Tibial artery (tissue), 4 donors: ENCODE measurements around the gene ACER3.

Source experiments
- DNase-seq, 2 donors: peaks; one replicate each; pipeline ENCODE4 v3.0.0-alpha.2; 2019
- H3K27ac ChIP-seq, 2 donors: fragments of 200-600 bp; sonication (generic) in 1 of 2; 1 replicate in 1 of 2; 2 replicates in 1 of 2; pipeline ENCODE4 v1.5.1; 2018 to 2019; ENCODE audit warnings: mild to moderate bottlenecking in 1 of 2
- H3K27me3 ChIP-seq, 2 donors: fragments of 200-600 bp; sonication (generic) in 1 of 2; one replicate each; pipeline versions ENCODE4 v1.5.1 to v1.6.0; 2016 to 2019
- H3K36me3 ChIP-seq, 3 donors: fragments of 200-600 bp; sonication (generic) in 2 of 3; one replicate each; pipeline ENCODE4 v1.5.1; 2016 to 2019; ENCODE audit warnings: mild to moderate bottlenecking in 2 of 3
- H3K4me1 ChIP-seq, 4 donors: fragments of 200-600 bp; sonication (generic) in 2 of 4; 1 replicate in 3 of 4; 2 replicates in 1 of 4; pipeline ENCODE4 v1.5.1; 2016 to 2019
- H3K4me3 ChIP-seq, 2 donors: fragments of 200-600 bp; sonication (generic) in 1 of 2; 1 replicate in 1 of 2; 2 replicates in 1 of 2; pipeline ENCODE4 v1.5.1; 2018 to 2019; ENCODE audit warnings: mild to moderate bottlenecking in 2 of 2
- H3K9me3 ChIP-seq, 3 donors: fragments of 200-600 bp; sonication (generic) in 1 of 3; one replicate each; pipeline ENCODE4 v1.5.1; 2016 to 2019
- CTCF ChIP-seq, 2 experiments: fragments of 200-600 bp in 1 of 2; fragments of 450-650 bp in 1 of 2; IDR thresholded peaks; one replicate each; pipeline ENCODE4 v1.5.1; 2017 to 2019; ENCODE audit warnings: antibody characterized with exemption in 2 of 2, mild to moderate bottlenecking in 1 of 2, moderate library complexity in 1 of 2
- intact Hi-C: fragments of 100-400 bp; cut with DNase I; formaldehyde crosslinking; loops from one replicate; pipeline ENCODE4 v1.15.0; 2023; ENCODE audit warnings: low total_unique reads

The ACER3 gene

GRCh38 chr11:76830639-76831327 lies 29.9 kb upstream of the ACER3 start:
- TF ChIP-seq CTCF (IDR thresholded peaks at IDR 0.05), result no peak

GRCh38 chr11:76831686-76832310 lies 28.9 kb upstream of the ACER3 start:
- Histone ChIP-seq H3K4me1 (peaks cover 0 to 11% (median 0%) of the 10 kb centered on the region in 4 donors), H3K27ac (no peak overlapping the region), H3K36me3 (no peaks in the 10 kb centered on the region), H3K27me3 (no peaks in the 10 kb centered on the region), H3K4me3 (no peak overlapping the region), H3K9me3 (no peaks in the 10 kb centered on the region)
- no peak for TF ChIP-seq CTCF (IDR thresholded peaks at IDR 0.05)
- intact Hi-C loops, result no loop called here
- DNase-seq, result no peak

More at GRCh38 chr11:76830639-76831327, 29.9 kb upstream of the ACER3 start:
- H3K27ac ChIP-seq, result no peak overlapping the region
- intact Hi-C loops, result no loop called here
- no peak overlapping the region for H3K4me3 ChIP-seq
- no peaks in the 10 kb centered on the region for H3K9me3 ChIP-seq
- H3K4me1 ChIP-seq, result peaks cover 0 to 4% (median 0%) of the 10 kb centered on the region in 4 donors
- no peaks in the 10 kb centered on the region for H3K36me3 ChIP-seq
- no peak for DNase-seq
- H3K27me3 ChIP-seq, result no peaks in the 10 kb centered on the region

GRCh38 chr11:76832361-76832760 lies 28.4 kb upstream of the ACER3 start:
- H3K36me3 ChIP-seq, result no peaks in the 10 kb centered on the region
- DNase-seq, result no peak
- intact Hi-C loops, result no loop called here
- H3K4me1 ChIP-seq, result peaks cover 0 to 11% (median 0%) of the 10 kb centered on the region in 4 donors
- H3K27ac ChIP-seq, result no peak overlapping the region
- TF ChIP-seq CTCF (IDR thresholded peaks at IDR 0.05), result no peak
- no peaks in the 10 kb centered on the region for H3K9me3 ChIP-seq
- H3K4me3 ChIP-seq, result no peak overlapping the region
- H3K27me3 ChIP-seq, result no peaks in the 10 kb centered on the region

- TF ChIP-seq CTCF (IDR thresholded peaks at IDR 0.05), result no peak
- intact Hi-C loops, result no loop called here
- H3K4me3 ChIP-seq, result no peak overlapping the region
- no peaks in the 10 kb centered on the region for H3K9me3 ChIP-seq
- H3K4me1 ChIP-seq, result peaks cover 0 to 11% (median 0%) of the 10 kb centered on the region in 4 donors
- no peak for DNase-seq
- peaks cover 0 to 9% of the 10 kb centered on the region in 2 donors for H3K27me3 ChIP-seq
- H3K36me3 ChIP-seq, result no peaks in the 10 kb centered on the region
- no peak overlapping the region for H3K27ac ChIP-seq
These were observed 26.6 kb upstream of the ACER3 start for GRCh38 chr11:76834151-76834550.

GRCh38 chr11:76835036-76835435 lies 25.7 kb upstream of the ACER3 start:
- no peak overlapping the region for H3K4me3 ChIP-seq
- intact Hi-C loops, result no loop called here
- no peaks in the 10 kb centered on the region for H3K9me3 ChIP-seq
- no peaks in the 10 kb centered on the region for H3K36me3 ChIP-seq
- H3K27ac ChIP-seq, result no peak overlapping the region
- H3K4me1 ChIP-seq, result peaks cover 0 to 11% (median 0%) of the 10 kb centered on the region in 4 donors
- DNase-seq, result no peak
- peaks cover 0 to 9% of the 10 kb centered on the region in 2 donors for H3K27me3 ChIP-seq
- TF ChIP-seq CTCF (IDR thresholded peaks at IDR 0.05), result no peak
